Loucy (cell line): ENCODE data around the gene RNF40.

Source experiments
- H2AFZ ChIP-seq: fragments of 200-600 bp; sonication (generic); 2 replicates; pipeline ENCODE4 v1.6.0; 2016; ENCODE audit warnings: antibody characterized with exemption, mild to moderate bottlenecking, low read length, moderate library complexity
- H3F3A ChIP-seq: fragments of 200-600 bp; 2 replicates; pipeline ENCODE4 v1.6.0; 2016; ENCODE audit warnings: antibody characterized with exemption, low read depth, mild to moderate bottlenecking
- H3K27me3 ChIP-seq: fragments of 200-600 bp; sonication (generic); 2 replicates; pipeline ENCODE4 v1.6.1; 2014; ENCODE audit warnings: low read length, mild to moderate bottlenecking; ENCODE audit not compliant: insufficient read depth, poor library complexity, severe bottlenecking
- H3K36me3 ChIP-seq: fragments of 200-600 bp; sonication (generic); 2 replicates; pipeline ENCODE4 v1.6.1; 2016; ENCODE audit warnings: low read length; ENCODE audit not compliant: insufficient read depth
- H3K4me1 ChIP-seq: fragments of 200-600 bp; sonication (generic); 2 replicates; pipeline ENCODE4 v1.5.1; 2014; ENCODE audit warnings: low read length, mild to moderate bottlenecking; ENCODE audit not compliant: insufficient read depth, poor library complexity, severe bottlenecking
- H3K4me2 ChIP-seq: fragments of 200-600 bp; sonication (generic); 2 replicates; pipeline ENCODE4 v1.6.0; 2014; ENCODE audit warnings: antibody characterized with exemption, low read length, low read depth, mild to moderate bottlenecking; ENCODE audit not compliant: poor library complexity, severe bottlenecking
- H3K4me3 ChIP-seq: fragments of 200-600 bp; sonication (generic); 2 replicates; pipeline ENCODE4 v1.5.1; 2014; ENCODE audit warnings: low read length, mild to moderate bottlenecking, mixed read lengths; ENCODE audit not compliant: poor library complexity, severe bottlenecking
- H3K79me2 ChIP-seq: fragments of 200-600 bp; sonication (generic); 2 replicates; pipeline ENCODE4 v1.6.1; 2014; ENCODE audit warnings: low read length; ENCODE audit not compliant: insufficient read depth
- H3K9ac ChIP-seq: fragments of 200-600 bp; sonication (generic); 2 replicates; pipeline ENCODE4 v1.6.0; 2014; ENCODE audit warnings: mild to moderate bottlenecking, low read depth, low read length, moderate library complexity; ENCODE audit not compliant: poor library complexity, severe bottlenecking
- H3K9me2 ChIP-seq: fragments of 200-600 bp; sonication (generic); replicated peaks from 2 replicates; pipeline ENCODE4 v1.6.1; 2016; ENCODE audit warnings: low read depth, low read length, mixed read lengths
- H3K9me3 ChIP-seq: fragments of 200-600 bp; sonication (generic); 2 replicates; pipeline ENCODE4 v1.6.1; 2014; ENCODE audit warnings: mild to moderate bottlenecking, antibody characterized with exemption, low read length, low read depth; ENCODE audit not compliant: insufficient read depth
- H4K20me1 ChIP-seq: fragments of 200-600 bp; sonication (generic); 2 replicates; pipeline ENCODE4 v1.6.0; 2014; ENCODE audit warnings: antibody characterized with exemption, low read length, mild to moderate bottlenecking; ENCODE audit not compliant: insufficient read depth, poor library complexity, severe bottlenecking
- EZH2phosphoT487 ChIP-seq: fragments of 200-600 bp; IDR thresholded peaks from 2 replicates; pipeline ENCODE4 v1.6.1; 2018; ENCODE audit warnings: antibody characterized with exemption, mild to moderate bottlenecking, moderate library complexity, borderline replicate concordance
- TF ChIP-seq, protein P1 (sequence below): fragments of 200-600 bp; sonication (generic); conservative IDR thresholded peaks from 2 replicates; pipeline ENCODE4 v1.5.1; 2014; ENCODE audit warnings: mild to moderate bottlenecking, antibody characterized with exemption, low read length

Gene RNF40

DNA sequence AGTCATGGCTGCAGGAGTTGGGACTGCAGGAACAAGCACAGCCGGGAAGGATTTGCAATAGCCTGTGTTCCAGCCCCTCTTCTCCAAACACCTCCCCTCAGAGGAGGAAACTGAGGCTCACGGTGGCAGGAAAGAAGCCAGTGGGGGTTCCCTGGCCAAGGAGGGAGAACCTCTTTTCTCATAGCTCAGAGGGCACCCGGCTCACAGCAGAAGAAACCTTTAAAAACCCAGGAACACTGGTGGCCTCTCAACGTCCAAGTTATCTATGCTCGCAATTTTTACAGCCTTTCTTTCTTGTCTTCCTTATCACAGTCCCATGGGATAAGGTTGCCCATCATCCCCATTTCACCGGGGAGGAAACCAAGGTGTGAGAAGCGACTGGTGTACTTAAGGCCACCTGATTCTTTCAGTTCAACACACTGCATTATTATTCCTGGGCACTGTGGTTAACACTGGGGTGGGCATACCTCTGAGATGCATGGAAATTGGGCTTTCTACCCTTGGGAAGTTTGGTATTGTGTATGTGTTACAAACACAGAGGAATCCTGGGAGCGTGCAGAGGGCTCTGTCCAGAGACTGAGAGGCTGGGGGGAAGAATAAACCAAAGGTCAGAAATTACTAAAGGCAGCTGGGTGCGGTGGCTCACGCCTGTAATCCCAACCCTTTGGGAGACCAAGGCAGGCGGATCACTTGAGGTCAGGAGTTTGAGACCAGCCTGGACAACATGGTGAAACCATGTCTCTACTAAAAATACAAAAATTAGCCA lies 25.7 kb downstream of the RNF40 start:
- Histone ChIP-seq H3K9me2 (no peaks in the 10 kb centered on the region), H3K9me3 (no peaks in the 10 kb centered on the region), H3F3A (no peaks in the 10 kb centered on the region), H2AFZ (peak overlapping the region; percentile 97), H3K4me2 (peak overlapping the region; percentile 84), H3K4me1 (peaks cover 14% of the 10 kb centered on the region), H3K27me3 (no peaks in the 10 kb centered on the region), H3K36me3 (peaks cover 8% of the 10 kb centered on the region; the same call in 1 of the 2 replicates), H3K9ac (peak overlapping the region; percentile 84), H4K20me1 (no peaks in the 10 kb centered on the region), H3K4me3 (peak overlapping the region; percentile 79), H3K79me2 (peaks cover 23% of the 10 kb centered on the region)
- TF ChIP-seq, protein P1, sequence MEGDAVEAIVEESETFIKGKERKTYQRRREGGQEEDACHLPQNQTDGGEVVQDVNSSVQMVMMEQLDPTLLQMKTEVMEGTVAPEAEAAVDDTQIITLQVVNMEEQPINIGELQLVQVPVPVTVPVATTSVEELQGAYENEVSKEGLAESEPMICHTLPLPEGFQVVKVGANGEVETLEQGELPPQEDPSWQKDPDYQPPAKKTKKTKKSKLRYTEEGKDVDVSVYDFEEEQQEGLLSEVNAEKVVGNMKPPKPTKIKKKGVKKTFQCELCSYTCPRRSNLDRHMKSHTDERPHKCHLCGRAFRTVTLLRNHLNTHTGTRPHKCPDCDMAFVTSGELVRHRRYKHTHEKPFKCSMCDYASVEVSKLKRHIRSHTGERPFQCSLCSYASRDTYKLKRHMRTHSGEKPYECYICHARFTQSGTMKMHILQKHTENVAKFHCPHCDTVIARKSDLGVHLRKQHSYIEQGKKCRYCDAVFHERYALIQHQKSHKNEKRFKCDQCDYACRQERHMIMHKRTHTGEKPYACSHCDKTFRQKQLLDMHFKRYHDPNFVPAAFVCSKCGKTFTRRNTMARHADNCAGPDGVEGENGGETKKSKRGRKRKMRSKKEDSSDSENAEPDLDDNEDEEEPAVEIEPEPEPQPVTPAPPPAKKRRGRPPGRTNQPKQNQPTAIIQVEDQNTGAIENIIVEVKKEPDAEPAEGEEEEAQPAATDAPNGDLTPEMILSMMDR: no peak
- TF ChIP-seq EZH2phosphoT487: no peak

- Histone ChIP-seq H3K9me3 (no peaks in the 10 kb centered on the region), H3F3A (no peaks in the 10 kb centered on the region), H3K27me3 (no peaks in the 10 kb centered on the region), H3K36me3 (no peaks in the 10 kb centered on the region), H3K9me2 (no peaks in the 10 kb centered on the region), H3K4me3 (no peak overlapping the region), H3K4me1 (no peaks in the 10 kb centered on the region), H3K79me2 (no peaks in the 10 kb centered on the region), H2AFZ (no peak overlapping the region), H3K9ac (no peak overlapping the region), H3K4me2 (no peak overlapping the region), H4K20me1 (no peaks in the 10 kb centered on the region)
- TF ChIP-seq, protein P1: no peak
- TF ChIP-seq EZH2phosphoT487: no peak
Observed at GRCh38 chr16:30793508-30794069, 31.5 kb downstream of the RNF40 start.

GRCh38 chr16:30794634-30795033 lies 32.5 kb downstream of the RNF40 start:
- H3K36me3 ChIP-seq: no peaks in the 10 kb centered on the region
- H3K4me2 ChIP-seq: no peak overlapping the region
- no peaks in the 10 kb centered on the region for H4K20me1 ChIP-seq
- H3K27me3 ChIP-seq: no peaks in the 10 kb centered on the region
- no peaks in the 10 kb centered on the region for H3F3A ChIP-seq
- H3K9me3 ChIP-seq: no peaks in the 10 kb centered on the region
- no peaks in the 10 kb centered on the region for H3K4me1 ChIP-seq
- no peak overlapping the region for H3K4me3 ChIP-seq
- H3K9ac ChIP-seq: no peak overlapping the region
- H3K9me2 ChIP-seq: no peaks in the 10 kb centered on the region
- no peak overlapping the region for H2AFZ ChIP-seq
- H3K79me2 ChIP-seq: no peaks in the 10 kb centered on the region
- TF ChIP-seq, protein P1: no peak
- no peak for TF ChIP-seq EZH2phosphoT487
